Tibial nerve (tissue), 3 donors: ENCODE data around the gene MAVS.

Experiments used
- POLR2A ChIP-seq, 2 donors: fragments of 450-650 bp; IDR thresholded peaks; one replicate each; pipeline ENCODE4 v1.6.1; 2017; ENCODE audit warnings: antibody characterized with exemption in 2 of 2, mild to moderate bottlenecking in 2 of 2, moderate library complexity in 2 of 2
- TF ChIP-seq, protein P1 (sequence below), 5 experiments: fragments of 200-600 bp in 3 of 5; fragments of 450-650 bp in 2 of 5; sonication (generic) in 3 of 5; IDR thresholded peaks; one replicate each; pipeline ENCODE4 v1.5.1; 2016 to 2019; ENCODE audit warnings: antibody characterized with exemption in 5 of 5, mild to moderate bottlenecking in 3 of 5, moderate library complexity in 2 of 5

DNA sequence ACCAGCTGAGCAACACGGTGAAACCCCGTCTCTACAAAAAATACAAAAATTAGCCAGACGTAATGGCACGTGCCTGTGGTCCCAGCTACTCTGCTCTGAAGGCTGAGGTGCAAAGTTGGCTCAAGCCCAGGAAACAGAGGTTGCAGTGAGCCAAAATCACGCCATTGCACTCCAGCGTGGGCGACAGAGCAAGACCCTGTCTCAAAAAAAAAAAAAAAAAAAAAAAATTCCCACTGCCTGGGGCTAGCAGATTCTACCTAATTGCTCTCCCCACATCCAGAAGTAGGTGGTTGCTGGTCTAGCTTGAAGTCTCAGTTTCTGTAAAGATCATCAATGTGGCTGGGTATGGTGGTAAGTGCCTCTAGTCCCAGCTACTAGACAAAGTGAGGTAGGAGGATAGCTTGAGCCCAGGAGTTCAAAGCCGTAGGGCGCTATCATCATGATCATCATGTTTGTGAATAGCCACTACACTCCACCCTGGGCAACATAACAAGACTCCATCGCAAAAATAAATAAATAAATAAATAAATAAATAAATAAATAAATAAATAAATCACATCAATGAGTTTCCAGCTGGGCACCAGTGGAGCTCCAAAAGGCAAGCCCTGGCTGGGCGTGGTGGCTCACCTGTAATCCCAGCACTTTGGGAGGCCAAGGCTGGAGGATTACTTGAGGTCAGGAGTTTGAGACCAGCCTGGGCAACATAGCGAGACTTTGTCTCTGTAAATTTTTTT is 32.6 kb upstream of the MAVS start:
- TF ChIP-seq, protein P1, sequence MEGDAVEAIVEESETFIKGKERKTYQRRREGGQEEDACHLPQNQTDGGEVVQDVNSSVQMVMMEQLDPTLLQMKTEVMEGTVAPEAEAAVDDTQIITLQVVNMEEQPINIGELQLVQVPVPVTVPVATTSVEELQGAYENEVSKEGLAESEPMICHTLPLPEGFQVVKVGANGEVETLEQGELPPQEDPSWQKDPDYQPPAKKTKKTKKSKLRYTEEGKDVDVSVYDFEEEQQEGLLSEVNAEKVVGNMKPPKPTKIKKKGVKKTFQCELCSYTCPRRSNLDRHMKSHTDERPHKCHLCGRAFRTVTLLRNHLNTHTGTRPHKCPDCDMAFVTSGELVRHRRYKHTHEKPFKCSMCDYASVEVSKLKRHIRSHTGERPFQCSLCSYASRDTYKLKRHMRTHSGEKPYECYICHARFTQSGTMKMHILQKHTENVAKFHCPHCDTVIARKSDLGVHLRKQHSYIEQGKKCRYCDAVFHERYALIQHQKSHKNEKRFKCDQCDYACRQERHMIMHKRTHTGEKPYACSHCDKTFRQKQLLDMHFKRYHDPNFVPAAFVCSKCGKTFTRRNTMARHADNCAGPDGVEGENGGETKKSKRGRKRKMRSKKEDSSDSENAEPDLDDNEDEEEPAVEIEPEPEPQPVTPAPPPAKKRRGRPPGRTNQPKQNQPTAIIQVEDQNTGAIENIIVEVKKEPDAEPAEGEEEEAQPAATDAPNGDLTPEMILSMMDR (IDR thresholded peaks at IDR 0.05), result no peak
- TF ChIP-seq POLR2A (IDR thresholded peaks at IDR 0.05), result no peak
